ENCODE data around the gene PTPRN2. TPM values are rescaled to one million over a fixed set of nuclear protein-coding genes. Genes with fewer than 3 reads are reported as not detected.

PTPRN2 gene
- total and polyA plus RNA-seq, 9 of the 15 experiments (the other 6 are each of a cell fraction or from before 2014, with no cell fraction given), result not detected

DNA sequence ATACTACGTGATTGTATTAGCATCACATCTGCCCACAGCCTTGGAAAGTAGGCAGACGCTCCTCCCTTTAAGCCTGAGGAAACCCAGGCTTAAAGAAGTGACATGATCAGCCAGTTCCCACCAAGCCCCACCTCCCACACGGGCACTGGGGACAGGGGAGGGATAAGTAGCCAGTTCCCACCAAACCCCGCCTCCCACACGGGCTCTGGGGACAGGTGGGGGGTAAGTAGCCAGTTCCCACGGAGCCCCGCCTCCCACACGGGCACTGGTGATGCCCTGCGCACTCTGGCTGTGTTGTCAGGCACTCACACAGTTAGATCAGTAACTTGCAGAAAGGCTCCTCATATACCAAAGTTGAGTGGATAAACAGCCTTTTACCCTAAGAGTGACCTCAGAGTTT is 606.8 kb downstream of the PTPRN2 start (continued):
- TF ChIP-seq ID3 (CRISPR knock-in tag; IDR thresholded peaks at IDR 0.05), result no peak
- TF ChIP-seq ID3 (tag; IDR thresholded peaks at IDR 0.05), result no peak
- no peak for TF ChIP-seq ZNF408 (CRISPR knock-in tag; IDR thresholded peaks at IDR 0.05; ENCODE audit: low read depth)
- no peak for TF ChIP-seq EZH2 (IDR thresholded peaks at IDR 0.05; ENCODE audit: borderline replicate concordance, low read depth, low read length)
- no peak for TF ChIP-seq TSHZ1 (CRISPR knock-in tag; IDR thresholded peaks at IDR 0.05)
- no peak for TF ChIP-seq TEAD4 (IDR thresholded peaks at IDR 0.05; ENCODE audit: low read length)
- TF ChIP-seq TEAD4 (CRISPR knock-in tag; IDR thresholded peaks at IDR 0.05; ENCODE audit: borderline replicate concordance), result no peak
- TF ChIP-seq TRIM28 (IDR thresholded peaks at IDR 0.05), result no peak
- no peak for TF ChIP-seq ZZZ3 (IDR thresholded peaks at IDR 0.05)
- TF ChIP-seq, protein P1, sequence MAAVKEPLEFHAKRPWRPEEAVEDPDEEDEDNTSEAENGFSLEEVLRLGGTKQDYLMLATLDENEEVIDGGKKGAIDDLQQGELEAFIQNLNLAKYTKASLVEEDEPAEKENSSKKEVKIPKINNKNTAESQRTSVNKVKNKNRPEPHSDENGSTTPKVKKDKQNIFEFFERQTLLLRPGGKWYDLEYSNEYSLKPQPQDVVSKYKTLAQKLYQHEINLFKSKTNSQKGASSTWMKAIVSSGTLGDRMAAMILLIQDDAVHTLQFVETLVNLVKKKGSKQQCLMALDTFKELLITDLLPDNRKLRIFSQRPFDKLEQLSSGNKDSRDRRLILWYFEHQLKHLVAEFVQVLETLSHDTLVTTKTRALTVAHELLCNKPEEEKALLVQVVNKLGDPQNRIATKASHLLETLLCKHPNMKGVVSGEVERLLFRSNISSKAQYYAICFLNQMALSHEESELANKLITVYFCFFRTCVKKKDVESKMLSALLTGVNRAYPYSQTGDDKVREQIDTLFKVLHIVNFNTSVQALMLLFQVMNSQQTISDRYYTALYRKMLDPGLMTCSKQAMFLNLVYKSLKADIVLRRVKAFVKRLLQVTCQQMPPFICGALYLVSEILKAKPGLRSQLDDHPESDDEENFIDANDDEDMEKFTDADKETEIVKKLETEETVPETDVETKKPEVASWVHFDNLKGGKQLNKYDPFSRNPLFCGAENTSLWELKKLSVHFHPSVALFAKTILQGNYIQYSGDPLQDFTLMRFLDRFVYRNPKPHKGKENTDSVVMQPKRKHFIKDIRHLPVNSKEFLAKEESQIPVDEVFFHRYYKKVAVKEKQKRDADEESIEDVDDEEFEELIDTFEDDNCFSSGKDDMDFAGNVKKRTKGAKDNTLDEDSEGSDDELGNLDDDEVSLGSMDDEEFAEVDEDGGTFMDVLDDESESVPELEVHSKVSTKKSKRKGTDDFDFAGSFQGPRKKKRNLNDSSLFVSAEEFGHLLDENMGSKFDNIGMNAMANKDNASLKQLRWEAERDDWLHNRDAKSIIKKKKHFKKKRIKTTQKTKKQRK (IDR thresholded peaks at IDR 0.05; ENCODE audit: borderline replicate concordance, low read depth, low read length), result no peak
- no peak for TF ChIP-seq SRSF3 (IDR thresholded peaks at IDR 0.05; ENCODE audit: insufficient read depth, low read length)
- no peak for TF ChIP-seq TAF15 (IDR thresholded peaks at IDR 0.05; ENCODE audit: low read depth, low read length)
- no peak for TF ChIP-seq L3MBTL2 (IDR thresholded peaks at IDR 0.05)
- no peak for TF ChIP-seq MYNN (IDR thresholded peaks at IDR 0.05)
- TF ChIP-seq MYNN (CRISPR knock-in tag; IDR thresholded peaks at IDR 0.05), result no peak
- no peak for TF ChIP-seq PBX2 (CRISPR knock-in tag; IDR thresholded peaks at IDR 0.05; ENCODE audit: low read depth)
- no peak for TF ChIP-seq PBX2 (tag; conservative IDR thresholded peaks at IDR 0.05; ENCODE audit: low read depth)
